Osteocyte (in vitro differentiated cells): ENCODE results near the gene CHAF1A. TPM values are rescaled to one million over a fixed set of nuclear protein-coding genes. Genes with fewer than 3 reads are reported as not detected.

Experiments used
- DNase-seq: peaks from one replicate; pipeline ENCODE4 v3.0.0; 2021; ENCODE audit warnings: mixed read lengths; ENCODE audit not compliant: unreplicated experiment; ENCODE audit errors: extremely low spot score
- H3K27ac Mint-ChIP-seq: one replicate; pipeline ENCODE4 v1.8.0; 2021; ENCODE audit warnings: mild to moderate bottlenecking, mixed read lengths; ENCODE audit not compliant: unreplicated experiment
- H3K27me3 Mint-ChIP-seq: one replicate; pipeline ENCODE4 v1.8.0; 2021; ENCODE audit warnings: mixed read lengths; ENCODE audit not compliant: unreplicated experiment
- H3K36me3 Mint-ChIP-seq: one replicate; pipeline ENCODE4 v1.8.0; 2021; ENCODE audit warnings: mixed read lengths; ENCODE audit not compliant: unreplicated experiment
- H3K4me1 Mint-ChIP-seq: one replicate; pipeline ENCODE4 v1.8.0; 2021; ENCODE audit warnings: mixed read lengths; ENCODE audit not compliant: unreplicated experiment
- H3K4me3 Mint-ChIP-seq: one replicate; pipeline ENCODE4 v1.8.0; 2021; ENCODE audit warnings: mild to moderate bottlenecking, moderate library complexity, mixed read lengths; ENCODE audit not compliant: unreplicated experiment
- H3K9me3 Mint-ChIP-seq: one replicate; pipeline ENCODE4 v1.8.0; 2021; ENCODE audit warnings: mixed read lengths; ENCODE audit not compliant: unreplicated experiment
- total RNA-seq: library from RNA; stranded (reverse); gene quantifications from 2 replicates; pipeline ENCODE4 v1.2.1, GENCODE V29; 2021
- TF ChIP-seq, protein P1 (sequence below): fragments of 200-600 bp; sonication (generic); IDR thresholded peaks from 2 replicates; pipeline ENCODE4 v1.5.0; 2021; ENCODE audit warnings: antibody characterized with exemption, mild to moderate bottlenecking, moderate library complexity

The CHAF1A gene
- total RNA-seq, 1 donor from 2014 or later, result 9.7 TPM

DNA sequence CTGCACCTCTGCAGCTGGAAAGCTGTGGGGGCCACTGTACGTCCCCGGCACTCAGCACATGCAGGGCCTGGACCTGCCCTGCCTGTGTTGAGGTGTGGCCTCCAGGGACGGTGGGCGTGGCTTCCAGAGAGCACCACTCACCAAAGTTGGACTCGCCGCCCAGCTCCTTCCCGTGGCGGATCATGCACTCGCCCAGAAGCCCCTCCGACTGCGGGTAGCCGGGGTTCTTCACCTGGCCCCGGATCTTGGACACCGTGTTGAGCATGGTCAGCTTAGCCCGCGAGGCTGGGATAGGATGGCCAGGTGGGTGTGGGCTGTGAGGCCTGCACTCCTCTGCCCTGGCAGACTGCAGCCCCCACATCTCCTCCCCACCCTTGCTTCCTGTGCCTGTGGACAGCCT is 37.1 kb upstream of the CHAF1A start:
- no peaks in the 10 kb centered on the region for H3K9me3 Mint-ChIP-seq
- no peaks in the 10 kb centered on the region for H3K27me3 Mint-ChIP-seq
- H3K4me1 Mint-ChIP-seq, result peaks cover 31% of the 10 kb centered on the region
- TF ChIP-seq, protein P1, sequence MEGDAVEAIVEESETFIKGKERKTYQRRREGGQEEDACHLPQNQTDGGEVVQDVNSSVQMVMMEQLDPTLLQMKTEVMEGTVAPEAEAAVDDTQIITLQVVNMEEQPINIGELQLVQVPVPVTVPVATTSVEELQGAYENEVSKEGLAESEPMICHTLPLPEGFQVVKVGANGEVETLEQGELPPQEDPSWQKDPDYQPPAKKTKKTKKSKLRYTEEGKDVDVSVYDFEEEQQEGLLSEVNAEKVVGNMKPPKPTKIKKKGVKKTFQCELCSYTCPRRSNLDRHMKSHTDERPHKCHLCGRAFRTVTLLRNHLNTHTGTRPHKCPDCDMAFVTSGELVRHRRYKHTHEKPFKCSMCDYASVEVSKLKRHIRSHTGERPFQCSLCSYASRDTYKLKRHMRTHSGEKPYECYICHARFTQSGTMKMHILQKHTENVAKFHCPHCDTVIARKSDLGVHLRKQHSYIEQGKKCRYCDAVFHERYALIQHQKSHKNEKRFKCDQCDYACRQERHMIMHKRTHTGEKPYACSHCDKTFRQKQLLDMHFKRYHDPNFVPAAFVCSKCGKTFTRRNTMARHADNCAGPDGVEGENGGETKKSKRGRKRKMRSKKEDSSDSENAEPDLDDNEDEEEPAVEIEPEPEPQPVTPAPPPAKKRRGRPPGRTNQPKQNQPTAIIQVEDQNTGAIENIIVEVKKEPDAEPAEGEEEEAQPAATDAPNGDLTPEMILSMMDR, result no peak
- H3K27ac Mint-ChIP-seq, result no peak overlapping the region
- DNase-seq, result no peak
- peaks cover 10% of the 10 kb centered on the region for H3K36me3 Mint-ChIP-seq
- no peak overlapping the region for H3K4me3 Mint-ChIP-seq

DNA sequence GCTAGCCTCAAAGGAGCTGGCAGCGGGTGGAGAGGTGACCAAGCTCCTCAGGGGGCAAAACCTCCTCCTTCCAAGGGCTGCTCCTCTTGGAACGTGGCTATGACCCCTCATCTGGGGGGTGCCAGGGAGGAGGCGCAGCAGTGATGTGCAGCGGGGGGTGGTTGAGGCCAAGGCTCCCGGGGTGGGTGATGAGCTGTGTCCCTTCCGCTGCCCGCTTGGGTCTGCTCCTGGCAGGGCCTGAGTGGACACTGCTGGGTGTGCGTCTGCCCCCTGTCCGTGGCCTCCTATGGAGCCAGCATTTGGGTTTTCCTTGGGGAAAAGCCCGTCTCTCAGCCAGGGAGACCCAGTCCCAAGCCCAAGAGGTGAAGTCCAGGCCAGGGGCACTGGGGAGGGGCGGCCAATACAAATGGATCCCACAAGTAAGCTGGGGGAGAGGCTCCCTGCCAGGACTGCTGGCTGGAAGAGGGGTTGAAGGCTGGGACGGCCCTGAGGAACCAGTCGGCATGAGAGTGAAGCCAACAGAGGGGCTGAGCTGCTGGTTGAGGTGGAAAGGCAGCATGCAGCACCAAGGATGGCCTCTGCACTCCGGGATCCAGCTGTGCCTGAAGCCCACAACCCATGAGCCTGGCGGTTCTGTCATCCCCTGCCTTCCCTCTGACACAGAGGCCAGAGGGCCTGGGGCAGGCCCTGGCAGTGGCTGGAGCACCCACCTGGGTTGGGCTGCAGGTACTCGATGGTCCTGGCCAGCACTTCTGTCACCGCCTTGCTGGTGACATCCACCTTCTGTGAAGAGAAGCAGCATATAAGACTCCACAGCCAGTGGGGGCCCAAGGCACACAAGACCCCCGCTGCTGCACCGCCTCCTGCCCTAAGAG is 36.4 kb upstream of the CHAF1A start:
- no peaks in the 10 kb centered on the region for H3K27me3 Mint-ChIP-seq
- no peak for DNase-seq
- no peak overlapping the region for H3K4me3 Mint-ChIP-seq
- peaks cover 5% of the 10 kb centered on the region for H3K36me3 Mint-ChIP-seq
- peaks cover 32% of the 10 kb centered on the region for H3K4me1 Mint-ChIP-seq
- no peaks in the 10 kb centered on the region for H3K9me3 Mint-ChIP-seq
- H3K27ac Mint-ChIP-seq, result peak overlapping the region; percentile 52
- TF ChIP-seq, protein P1, result no peak

DNA sequence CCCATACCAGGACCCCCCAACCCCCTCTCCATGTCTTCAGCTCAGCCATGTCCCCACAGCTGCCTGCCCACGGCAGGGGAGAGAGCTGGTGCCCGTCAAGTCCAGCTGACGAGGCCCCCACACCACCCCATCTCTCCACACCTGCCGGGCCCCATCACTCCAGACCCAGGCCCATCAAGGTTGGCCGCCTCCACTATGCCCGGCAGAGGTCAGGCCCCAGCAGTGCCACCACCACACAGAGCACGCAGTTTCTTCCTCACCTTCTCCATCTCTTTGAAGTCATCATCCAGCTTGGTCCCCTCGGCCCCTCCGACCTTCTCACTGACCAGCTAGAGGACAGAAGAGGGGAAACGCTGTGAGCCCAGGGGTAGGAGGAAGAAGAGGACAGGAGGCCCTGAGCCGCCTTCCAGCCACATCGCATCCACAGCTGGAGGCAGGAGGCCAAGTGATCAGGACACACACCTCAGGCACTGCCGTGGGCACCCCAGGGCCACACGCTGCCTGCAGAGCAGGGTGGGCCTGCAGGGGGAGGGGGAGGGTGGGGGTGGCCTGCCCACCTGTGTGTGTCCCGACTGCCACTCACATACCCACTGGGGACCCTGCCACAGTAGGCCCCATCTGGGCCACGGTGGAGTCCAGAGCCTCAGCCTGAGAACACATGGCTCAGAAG is 35.6 kb upstream of the CHAF1A start:
- Mint-ChIP-seq H3K27ac (peak overlapping the region; percentile 52), H3K4me3 (no peak overlapping the region), H3K27me3 (no peaks in the 10 kb centered on the region)

GRCh38 chr19:4367336-4367723 is 35.1 kb upstream of the CHAF1A start:
- H3K4me1 Mint-ChIP-seq, result peaks cover 43% of the 10 kb centered on the region
- DNase-seq, result no peak
- peaks cover 2% of the 10 kb centered on the region for H3K36me3 Mint-ChIP-seq
- H3K27ac Mint-ChIP-seq, result no peak overlapping the region
- TF ChIP-seq, protein P1, result no peak
- no peak overlapping the region for H3K4me3 Mint-ChIP-seq
- H3K9me3 Mint-ChIP-seq, result no peaks in the 10 kb centered on the region
- H3K27me3 Mint-ChIP-seq, result no peaks in the 10 kb centered on the region

More for the DNA sequence above, 35.6 kb upstream of the CHAF1A start:
- no peak for DNase-seq
- Mint-ChIP-seq H3K4me1 (peaks cover 40% of the 10 kb centered on the region), H3K9me3 (no peaks in the 10 kb centered on the region), H3K36me3 (peaks cover 5% of the 10 kb centered on the region)
- TF ChIP-seq, protein P1, result no peak

DNA sequence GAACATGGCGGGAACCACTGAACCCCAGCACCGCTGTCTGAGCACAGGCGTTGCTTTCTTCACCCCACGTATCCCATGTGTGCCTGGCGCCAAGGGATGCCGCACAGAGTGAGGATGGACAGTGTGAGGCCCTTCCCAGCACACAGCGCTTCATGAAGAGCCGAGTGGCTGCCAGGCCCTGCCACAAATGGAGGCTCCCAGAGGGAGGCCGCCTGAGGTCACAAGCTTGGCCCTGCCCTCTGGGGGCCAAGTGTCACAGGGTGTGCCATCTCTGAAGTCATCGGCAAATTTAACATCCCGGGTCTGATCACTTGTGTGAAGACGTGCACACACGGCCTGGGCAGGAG is 34.7 kb upstream of the CHAF1A start:
- H3K4me3 Mint-ChIP-seq, result no peak overlapping the region
- no peaks in the 10 kb centered on the region for H3K9me3 Mint-ChIP-seq
- H3K36me3 Mint-ChIP-seq, result peaks cover 2% of the 10 kb centered on the region
- H3K27me3 Mint-ChIP-seq, result no peaks in the 10 kb centered on the region
- TF ChIP-seq, protein P1, result no peak
- no peak for DNase-seq
- H3K4me1 Mint-ChIP-seq, result peaks cover 47% of the 10 kb centered on the region
- no peak overlapping the region for H3K27ac Mint-ChIP-seq
